Right lobe of liver (tissue), 4 donors: Measurements from ENCODE around the gene DPYD.

Experiments used
- POLR2A ChIP-seq: fragments of 450-650 bp; IDR thresholded peaks from one replicate; pipeline ENCODE4 v1.6.1; 2017; ENCODE audit warnings: antibody characterized with exemption, mild to moderate bottlenecking
- TF ChIP-seq, protein P1 (sequence below), 4 donors: fragments of 200-600 bp in 3 of 4; fragments of 450-650 bp in 1 of 4; IDR thresholded peaks; one replicate each; pipeline versions ENCODE4 v1.5.1 to v1.8.0; 2016 to 2022; ENCODE audit warnings: antibody characterized with exemption in 4 of 4, mild to moderate bottlenecking in 2 of 4
- donor health status: DM: no; HTN: no; CAD: no.
- donor health status: DM: no; HTN: no; CAD: no.
- donor health status: DM: no; HTN: yes; CAD: no.

DNA sequence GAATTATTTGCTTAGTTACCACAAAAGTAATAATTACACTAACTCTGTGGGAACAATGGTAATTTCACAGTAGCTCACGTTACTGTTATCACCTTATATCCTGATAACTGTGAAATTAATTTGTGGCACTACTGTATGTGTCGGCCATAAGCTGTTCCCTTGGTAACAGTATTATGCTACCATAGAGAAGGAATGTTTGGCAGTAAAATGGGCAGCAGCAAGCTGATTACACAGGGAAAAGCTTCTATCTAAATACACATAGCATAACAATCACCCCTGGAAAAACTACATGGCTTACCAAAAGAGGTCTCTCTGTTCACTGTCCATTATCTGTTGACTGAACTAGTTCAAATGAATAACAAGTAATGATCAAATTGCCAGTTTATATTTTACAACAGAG lies 124.1 kb downstream of the DPYD start:
- TF ChIP-seq, protein P1, sequence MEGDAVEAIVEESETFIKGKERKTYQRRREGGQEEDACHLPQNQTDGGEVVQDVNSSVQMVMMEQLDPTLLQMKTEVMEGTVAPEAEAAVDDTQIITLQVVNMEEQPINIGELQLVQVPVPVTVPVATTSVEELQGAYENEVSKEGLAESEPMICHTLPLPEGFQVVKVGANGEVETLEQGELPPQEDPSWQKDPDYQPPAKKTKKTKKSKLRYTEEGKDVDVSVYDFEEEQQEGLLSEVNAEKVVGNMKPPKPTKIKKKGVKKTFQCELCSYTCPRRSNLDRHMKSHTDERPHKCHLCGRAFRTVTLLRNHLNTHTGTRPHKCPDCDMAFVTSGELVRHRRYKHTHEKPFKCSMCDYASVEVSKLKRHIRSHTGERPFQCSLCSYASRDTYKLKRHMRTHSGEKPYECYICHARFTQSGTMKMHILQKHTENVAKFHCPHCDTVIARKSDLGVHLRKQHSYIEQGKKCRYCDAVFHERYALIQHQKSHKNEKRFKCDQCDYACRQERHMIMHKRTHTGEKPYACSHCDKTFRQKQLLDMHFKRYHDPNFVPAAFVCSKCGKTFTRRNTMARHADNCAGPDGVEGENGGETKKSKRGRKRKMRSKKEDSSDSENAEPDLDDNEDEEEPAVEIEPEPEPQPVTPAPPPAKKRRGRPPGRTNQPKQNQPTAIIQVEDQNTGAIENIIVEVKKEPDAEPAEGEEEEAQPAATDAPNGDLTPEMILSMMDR (IDR thresholded peaks at IDR 0.05) = no peak
- no peak for TF ChIP-seq POLR2A
